HEK293T (cell line): ENCODE results near the gene MEGF9.

Source experiments
- BHLHE40 ChIP-seq: fragments of 450-650 bp; IDR thresholded peaks from 2 replicates; pipeline ENCODE4 v1.6.1; 2016; ENCODE audit warnings: mild to moderate bottlenecking, moderate library complexity, borderline replicate concordance
- CTBP1 ChIP-seq: fragments of 450-650 bp; IDR thresholded peaks from 2 replicates; pipeline ENCODE4 v1.6.1; 2016; ENCODE audit warnings: borderline replicate concordance
- HDGF ChIP-seq: fragments of 450-650 bp; IDR thresholded peaks from 2 replicates; pipeline ENCODE4 v1.6.1; 2017; ENCODE audit warnings: antibody characterized with exemption, borderline replicate concordance
- L3MBTL2 ChIP-seq: fragments of 450-650 bp; conservative IDR thresholded peaks from 2 replicates; pipeline ENCODE4 v1.6.1; 2016; ENCODE audit warnings: mild to moderate bottlenecking
- SP1 ChIP-seq: fragments of 450-650 bp; IDR thresholded peaks from 2 replicates; pipeline ENCODE4 v1.6.1; 2017
- SUZ12 ChIP-seq: fragments of 450-650 bp; IDR thresholded peaks from 2 replicates; pipeline ENCODE4 v1.6.1; 2016; ENCODE audit warnings: mild to moderate bottlenecking

GRCh38 chr9:120621941-120622340 lies 92.3 kb downstream of the MEGF9 start:
- TF ChIP-seq L3MBTL2 (no peak), BHLHE40 (no peak), CTBP1 (no peak), SUZ12 (no peak), HDGF (no peak), SP1 (no peak)
